A549 (cell line): Measurements from ENCODE around the gene BABAM2.

Experiments used
- CEBPB ChIP-seq, 2 experiments: fragments of >200 bp in 1 of 2; sonication (Bioruptor Twin) in 1 of 2; formaldehyde crosslinking in 1 of 2; IDR thresholded peaks; 2 replicates each; pipeline ENCODE4 v1.6.1; 2012 to 2016
- CHD2 ChIP-seq: fragments of 150-350 bp; IDR thresholded peaks from 2 replicates; pipeline ENCODE4 v1.6.1; 2014; ENCODE audit warnings: low read length; ENCODE audit not compliant: partially characterized antibody
- CTCF ChIP-seq: fragments of >200 bp; sonication (Bioruptor Twin); formaldehyde crosslinking; IDR thresholded peaks from 3 replicates; pipeline ENCODE4 v1.5.1; 2016
- ESRRA ChIP-seq: fragments of 150-350 bp; IDR thresholded peaks from 2 replicates; pipeline ENCODE4 v1.6.1; 2014; ENCODE audit warnings: mild to moderate bottlenecking, low read length, borderline replicate concordance
- PBX3 ChIP-seq: IDR thresholded peaks from 2 replicates; pipeline ENCODE4 v1.6.1; 2012
- POLR2A ChIP-seq: IDR thresholded peaks from 2 replicates; pipeline ENCODE4 v1.6.1; 2012; ENCODE audit warnings: mild to moderate bottlenecking, low read length
- RFX5 ChIP-seq: fragments of 450-650 bp; IDR thresholded peaks from 2 replicates; pipeline ENCODE4 v1.7.1; 2014; ENCODE audit warnings: antibody characterized with exemption, mild to moderate bottlenecking, moderate library complexity

GRCh38 chr2:27993950-27994728 is 103.6 kb downstream of the BABAM2 start:
- TF ChIP-seq CTCF (no peak), CHD2 (no peak), PBX3 (no peak), POLR2A (no peak), RFX5 (no peak), CEBPB (IDR thresholded peaks at IDR 0.05) (no peak), ESRRA (no peak)
